GM23338 (cell line): Measurements from ENCODE around the gene SLC39A13. TPM values are rescaled to one million over a fixed set of nuclear protein-coding genes. Genes with fewer than 3 reads are reported as not detected.
A peak's percentile ranks its signal among the peaks of the same experiment; 100 is the strongest.

Experiments
- ATAC-seq: fragments of 200-7000 bp; cut with Tn5 transposase; 3 replicates; pipeline ENCODE4 v1.9.1; 2020
- DNase-seq: peaks from one replicate; pipeline ENCODE4 v3.0.0-alpha.2; 2015; ENCODE audit warnings: low spot score
- H2AFZ ChIP-seq: fragments of 200-600 bp; sonication (generic); 2 replicates; pipeline ENCODE4 v1.8.0; 2016; ENCODE audit warnings: antibody characterized with exemption, mild to moderate bottlenecking, moderate library complexity
- H3F3A ChIP-seq: fragments of 200-600 bp; sonication (generic); replicated peaks from 2 replicates; pipeline ENCODE4 v1.8.0; 2017; ENCODE audit warnings: antibody characterized with exemption, mixed run types, low read depth
- H3K27ac ChIP-seq: fragments of 200-600 bp; sonication (generic); 2 replicates; pipeline ENCODE4 v1.6.1; 2016; ENCODE audit warnings: low read depth
- H3K27me3 ChIP-seq: fragments of 200-600 bp; sonication (generic); 2 replicates; pipeline ENCODE4 v1.8.0; 2016; ENCODE audit warnings: mild to moderate bottlenecking, mixed run types, moderate library complexity; ENCODE audit not compliant: insufficient read depth
- H3K36me3 ChIP-seq: fragments of 200-600 bp; sonication (generic); 2 replicates; pipeline ENCODE4 v1.8.0; 2016; ENCODE audit warnings: mild to moderate bottlenecking; ENCODE audit not compliant: insufficient read depth
- H3K4me1 ChIP-seq: fragments of 200-600 bp; sonication (generic); 2 replicates; pipeline ENCODE4 v1.8.0; 2016; ENCODE audit warnings: mild to moderate bottlenecking, moderate library complexity; ENCODE audit not compliant: insufficient read depth
- H3K4me2 ChIP-seq: fragments of 200-600 bp; sonication (generic); 2 replicates; pipeline ENCODE4 v1.7.1; 2017; ENCODE audit warnings: mixed run types
- H3K4me3 ChIP-seq: fragments of 200-600 bp; sonication (generic); 2 replicates; pipeline ENCODE4 v1.6.1; 2016; ENCODE audit warnings: mixed run types
- H3K79me2 ChIP-seq: fragments of 200-600 bp; sonication (generic); replicated peaks from 2 replicates; pipeline ENCODE4 v1.8.0; 2017; ENCODE audit warnings: mild to moderate bottlenecking; ENCODE audit not compliant: insufficient read depth
- H3K9me2 ChIP-seq: fragments of 200-600 bp; sonication (generic); 2 replicates; pipeline ENCODE4 v1.8.0; 2017; ENCODE audit not compliant: insufficient read depth
- H4K20me1 ChIP-seq: fragments of 200-600 bp; sonication (generic); replicated peaks from 2 replicates; pipeline ENCODE4 v1.8.0; 2017; ENCODE audit warnings: mild to moderate bottlenecking; ENCODE audit not compliant: insufficient read depth
- H3K27ac Mint-ChIP-seq: 2 replicates; pipeline ENCODE4 v1.8.0; 2020; ENCODE audit warnings: inconsistent platforms, mild to moderate bottlenecking, moderate library complexity, mixed read lengths
- H3K27me3 Mint-ChIP-seq: 3 replicates; pipeline ENCODE4 v1.8.0; 2022; ENCODE audit warnings: low read depth, mild to moderate bottlenecking, moderate library complexity, mixed read lengths, inconsistent platforms; ENCODE audit not compliant: insufficient read depth, poor library complexity
- H3K36me3 Mint-ChIP-seq: 3 replicates; pipeline ENCODE4 v1.8.0; 2021; ENCODE audit warnings: low read depth, mild to moderate bottlenecking, inconsistent platforms, moderate library complexity, mixed read lengths
- H3K4me1 Mint-ChIP-seq: 3 replicates; pipeline ENCODE4 v1.8.0; 2020; ENCODE audit warnings: mild to moderate bottlenecking, inconsistent platforms, mixed read lengths
- H3K4me3 Mint-ChIP-seq: 3 replicates; pipeline ENCODE4 v1.8.0; 2021; ENCODE audit warnings: moderate library complexity, mild to moderate bottlenecking, inconsistent platforms, mixed read lengths
- H3K9me3 Mint-ChIP-seq: 3 replicates; pipeline ENCODE4 v1.8.0; 2020; ENCODE audit warnings: moderate library complexity, mild to moderate bottlenecking, inconsistent platforms, mixed read lengths
- CTCF ChIP-seq, 2 experiments: fragments of 200-600 bp in 1 of 2; sonication (generic) in 1 of 2; conservative IDR thresholded peaks; 2 replicates each; pipeline versions ENCODE4 v1.5.1 to v1.6.1; 2016 to 2017; ENCODE audit warnings: antibody characterized with exemption in 2 of 2, low read depth in 2 of 2, mild to moderate bottlenecking in 2 of 2, moderate library complexity in 1 of 2
- ETS1 ChIP-seq: IDR thresholded peaks from 2 replicates; pipeline ENCODE4 v1.6.1; 2016; ENCODE audit warnings: antibody characterized with exemption
- EZH2phosphoT487 ChIP-seq: fragments of 200-600 bp; sonication (generic); IDR thresholded peaks from one replicate; pipeline ENCODE4 v1.8.1; 2018; ENCODE audit warnings: antibody characterized with exemption; ENCODE audit not compliant: unreplicated experiment
- NANOG ChIP-seq: IDR thresholded peaks from 2 replicates; pipeline ENCODE4 v1.6.1; 2016; ENCODE audit warnings: antibody characterized with exemption, borderline replicate concordance
- POLR2AphosphoS5 ChIP-seq: IDR thresholded peaks from 2 replicates; pipeline ENCODE4 v1.6.1; 2016; ENCODE audit warnings: antibody characterized with exemption, low read depth
- STAT1 ChIP-seq: IDR thresholded peaks from one replicate; pipeline ENCODE4 v1.6.1; 2016; ENCODE audit warnings: antibody characterized with exemption; ENCODE audit not compliant: unreplicated experiment
- polyA plus RNA-seq: library from polyadenylated mRNA; unstranded; fragments of >200 nt; fragmentation: Nextera tagmentation; extraction: Ambion mirVana; gene quantifications from 2 replicates; pipeline ENCODE4 v1.2.1, GENCODE V29; 2016
- total RNA-seq: library from RNA; depleted of rRNA; stranded (reverse); fragments of >200 nt; shearing (Covaris generic); gene quantifications from 2 replicates; pipeline ENCODE4 v1.2.3, GENCODE V29; 2014

The SLC39A13 gene
- total and polyA plus RNA-seq, 2 experiments from 2014 or later = 15.8 to 32.7 TPM

- no peaks in the 10 kb centered on the region for H3K36me3 ChIP-seq
- H3K4me3 ChIP-seq = no peak overlapping the region
- peak; percentile 37 for DNase-seq
- Mint-ChIP-seq H3K27ac (no peak overlapping the region), H3K4me3 (no peak overlapping the region), H3K9me3 (no peaks in the 10 kb centered on the region; the same call in 2 of the 3 replicates), H3K4me1 (peaks cover 3% of the 10 kb centered on the region; the same call in 2 of the 3 replicates), H3K36me3 (no peaks in the 10 kb centered on the region), H3K27me3 (peaks cover under 1% of the 10 kb centered on the region)
- ATAC-seq = peak; percentile 26
- no peaks in the 10 kb centered on the region; the same call in 1 of the 2 replicates for H3K4me1 ChIP-seq
- 0 out of 2 replicates have a peak, but pooled peaks cover 2% of the 10 kb centered on the region for H3K9me2 ChIP-seq
- H3K79me2 ChIP-seq = no peaks in the 10 kb centered on the region
- TF ChIP-seq NANOG (no peak), CTCF (conservative IDR thresholded peaks at IDR 0.05; ENCODE audit: low read depth in 2 of 2) (peak in 1 of 2 experiments; percentile 20; a peak in 2 of 4 replicates), ETS1 (no peak), STAT1 (no peak)
- no peak overlapping the region for H3K4me2 ChIP-seq
- H2AFZ ChIP-seq = peak overlapping the region; percentile 59
- H4K20me1 ChIP-seq = no peaks in the 10 kb centered on the region
- H3K27ac ChIP-seq = no peak overlapping the region
- H3K27me3 ChIP-seq = no peaks in the 10 kb centered on the region
- H3F3A ChIP-seq = no peaks in the 10 kb centered on the region
These were observed 31.6 kb upstream of the SLC39A13 start for GRCh38 chr11:47376525-47377371.

GRCh38 chr11:47377571-47378009 is 30.8 kb upstream of the SLC39A13 start:
- ATAC-seq (no peak), DNase-seq (no peak)
- no peak overlapping the region for H3K4me3 ChIP-seq
- H3K27me3 ChIP-seq = no peaks in the 10 kb centered on the region
- Mint-ChIP-seq H3K4me1 (peaks cover 3% of the 10 kb centered on the region; the same call in 2 of the 3 replicates), H3K36me3 (no peaks in the 10 kb centered on the region), H3K9me3 (no peaks in the 10 kb centered on the region; the same call in 2 of the 3 replicates), H3K4me3 (no peak overlapping the region), H3K27ac (no peak overlapping the region), H3K27me3 (peaks cover 2% of the 10 kb centered on the region)
- no peaks in the 10 kb centered on the region for H3K79me2 ChIP-seq
- no peaks in the 10 kb centered on the region for H3F3A ChIP-seq
- no peak overlapping the region for H3K4me2 ChIP-seq
- no peaks in the 10 kb centered on the region; the same call in 1 of the 2 replicates for H3K4me1 ChIP-seq
- H4K20me1 ChIP-seq = no peaks in the 10 kb centered on the region
- no peak overlapping the region for H2AFZ ChIP-seq
- no peaks in the 10 kb centered on the region for H3K36me3 ChIP-seq
- H3K27ac ChIP-seq = no peak overlapping the region
- 0 out of 2 replicates have a peak, but pooled peaks cover 2% of the 10 kb centered on the region for H3K9me2 ChIP-seq
- TF ChIP-seq ETS1 (no peak), EZH2phosphoT487 (no peak), NANOG (no peak), POLR2AphosphoS5 (no peak), CTCF (conservative IDR thresholded peaks at IDR 0.05; ENCODE audit: low read depth in 2 of 2) (no peak)
